Measurements from ENCODE around the gene RSU1.

The RSU1 gene

GRCh38 chr10:16565604-16566003, 251.6 kb downstream of the RSU1 start:
- no peaks in the 10 kb centered on the region for H3K4me1 ChIP-seq (ENCODE audit: control insufficient read depth, insufficient read depth, low read length)
- H3K27me3 ChIP-seq (ENCODE audit: control insufficient read depth, insufficient read depth, low read length): no peaks in the 10 kb centered on the region
- H3K36me3 ChIP-seq (ENCODE audit: control insufficient read depth, insufficient read depth, low read length): no peaks in the 10 kb centered on the region
- H3K9me3 ChIP-seq (ENCODE audit: control insufficient read depth, low read length): no peaks in the 10 kb centered on the region
- H3K4me3 ChIP-seq (ENCODE audit: low read length): no peak overlapping the region
- H3K9ac ChIP-seq (ENCODE audit: low read length): no peak overlapping the region

GRCh38 chr10:16562891-16563290, 254.3 kb downstream of the RSU1 start:
- H3K36me3 ChIP-seq (ENCODE audit: control insufficient read depth, insufficient read depth, low read length): no peaks in the 10 kb centered on the region
- H3K4me1 ChIP-seq (ENCODE audit: control insufficient read depth, insufficient read depth, low read length): no peaks in the 10 kb centered on the region
- H3K9me3 ChIP-seq (ENCODE audit: control insufficient read depth, low read length): no peaks in the 10 kb centered on the region
- H3K9ac ChIP-seq (ENCODE audit: low read length): no peak overlapping the region
- no peak overlapping the region for H3K4me3 ChIP-seq (ENCODE audit: low read length)
- H3K27me3 ChIP-seq (ENCODE audit: control insufficient read depth, insufficient read depth, low read length): no peaks in the 10 kb centered on the region

GRCh38 chr10:16559236-16559773, 257.9 kb downstream of the RSU1 start:
- Histone ChIP-seq H3K9me3 (ENCODE audit: control insufficient read depth, low read length) (no peaks in the 10 kb centered on the region), H3K36me3 (ENCODE audit: control insufficient read depth, insufficient read depth, low read length) (no peaks in the 10 kb centered on the region), H3K27me3 (ENCODE audit: control insufficient read depth, insufficient read depth, low read length) (no peaks in the 10 kb centered on the region), H3K4me1 (ENCODE audit: control insufficient read depth, insufficient read depth, low read length) (no peaks in the 10 kb centered on the region), H3K9ac (ENCODE audit: low read length) (no peak overlapping the region), H3K4me3 (ENCODE audit: low read length) (no peak overlapping the region)

- no peak overlapping the region for H3K9ac ChIP-seq (ENCODE audit: low read length)
- no peaks in the 10 kb centered on the region for H3K36me3 ChIP-seq (ENCODE audit: control insufficient read depth, insufficient read depth, low read length)
- H3K4me3 ChIP-seq (ENCODE audit: low read length): no peak overlapping the region
- H3K9me3 ChIP-seq (ENCODE audit: control insufficient read depth, low read length): no peaks in the 10 kb centered on the region
- H3K4me1 ChIP-seq (ENCODE audit: control insufficient read depth, insufficient read depth, low read length): no peaks in the 10 kb centered on the region
- H3K27me3 ChIP-seq (ENCODE audit: control insufficient read depth, insufficient read depth, low read length): no peaks in the 10 kb centered on the region
Observed at GRCh38 chr10:16547973-16548372, 269.3 kb downstream of the RSU1 start.

GRCh38 chr10:16545116-16545736, 272.0 kb downstream of the RSU1 start:
- no peak overlapping the region for H3K4me3 ChIP-seq (ENCODE audit: low read length)
- H3K9me3 ChIP-seq (ENCODE audit: control insufficient read depth, low read length): no peaks in the 10 kb centered on the region
- no peaks in the 10 kb centered on the region for H3K36me3 ChIP-seq (ENCODE audit: control insufficient read depth, insufficient read depth, low read length)
- H3K9ac ChIP-seq (ENCODE audit: low read length): no peak overlapping the region
- H3K4me1 ChIP-seq (ENCODE audit: control insufficient read depth, insufficient read depth, low read length): no peaks in the 10 kb centered on the region
- H3K27me3 ChIP-seq (ENCODE audit: control insufficient read depth, insufficient read depth, low read length): peaks cover 4% of the 10 kb centered on the region

- Histone ChIP-seq H3K9ac (ENCODE audit: low read length) (no peak overlapping the region), H3K4me3 (ENCODE audit: low read length) (no peak overlapping the region), H3K9me3 (ENCODE audit: control insufficient read depth, low read length) (no peaks in the 10 kb centered on the region), H3K36me3 (ENCODE audit: control insufficient read depth, insufficient read depth, low read length) (no peaks in the 10 kb centered on the region), H3K4me1 (ENCODE audit: control insufficient read depth, insufficient read depth, low read length) (no peaks in the 10 kb centered on the region), H3K27me3 (ENCODE audit: control insufficient read depth, insufficient read depth, low read length) (peaks cover 4% of the 10 kb centered on the region)
Observed at GRCh38 chr10:16544591-16544990, 272.6 kb downstream of the RSU1 start.

- H3K36me3 ChIP-seq (ENCODE audit: control insufficient read depth, insufficient read depth, low read length): no peaks in the 10 kb centered on the region
- H3K4me3 ChIP-seq (ENCODE audit: low read length): no peak overlapping the region
- no peak overlapping the region for H3K9ac ChIP-seq (ENCODE audit: low read length)
- H3K9me3 ChIP-seq (ENCODE audit: control insufficient read depth, low read length): no peaks in the 10 kb centered on the region
- peaks cover 4% of the 10 kb centered on the region for H3K27me3 ChIP-seq (ENCODE audit: control insufficient read depth, insufficient read depth, low read length)
- H3K4me1 ChIP-seq (ENCODE audit: control insufficient read depth, insufficient read depth, low read length): no peaks in the 10 kb centered on the region
Observed at GRCh38 chr10:16544099-16544498, 273.1 kb downstream of the RSU1 start.
